CD4-positive, alpha-beta T cell treated with Interleukin-15 for 1 hour (primary cell): Measurements from ENCODE around the gene EHF.
A peak's percentile ranks its signal among the peaks of the same experiment; 100 is the strongest.

Source experiments
- DNase-seq: peaks from one replicate; pipeline ENCODE4 v3.0.0-alpha.2; 2020

EHF gene

GRCh38 chr11:34647532-34647931 is 26.6 kb downstream of the EHF start:
- no peak for DNase-seq

DNA sequence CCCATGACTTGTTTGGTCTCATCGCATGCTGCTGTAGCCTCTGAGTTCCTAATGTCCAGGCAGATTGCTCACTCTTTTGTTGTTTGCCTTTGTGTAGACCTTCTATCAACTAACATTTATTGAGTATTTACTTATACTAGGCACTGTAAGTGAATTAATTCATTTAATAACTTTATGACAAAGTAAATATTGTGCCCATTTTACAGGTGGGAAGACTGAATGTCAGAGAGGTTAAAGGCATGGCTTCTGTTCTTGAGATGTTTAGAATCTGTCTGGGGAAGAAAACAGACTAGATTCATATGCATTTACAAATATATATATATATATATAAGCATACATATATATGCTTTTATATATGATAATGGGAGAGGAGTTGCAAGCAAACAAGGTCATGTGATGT is 27.1 kb downstream of the EHF start:
- DNase-seq = no peak

DNA sequence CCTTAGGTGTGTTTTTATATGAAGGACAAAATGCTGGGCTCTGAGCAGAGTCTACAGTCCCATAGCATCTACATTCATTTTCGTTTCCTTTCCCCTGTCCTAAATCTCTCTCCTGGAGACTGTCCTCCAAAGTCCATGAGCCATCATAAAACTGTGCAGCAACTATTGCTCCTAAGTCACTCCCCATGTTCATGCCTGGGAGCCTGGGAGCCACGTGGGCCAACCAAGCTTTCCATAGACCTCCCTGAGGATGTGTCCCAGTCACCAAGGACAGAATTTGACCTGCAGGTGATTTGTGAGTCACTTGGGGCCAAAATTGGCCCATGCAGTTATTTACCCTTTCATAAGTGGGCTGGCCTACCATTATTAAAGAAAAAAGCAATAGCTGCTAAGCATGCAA is 28.7 kb downstream of the EHF start:
- DNase-seq = no peak

DNA sequence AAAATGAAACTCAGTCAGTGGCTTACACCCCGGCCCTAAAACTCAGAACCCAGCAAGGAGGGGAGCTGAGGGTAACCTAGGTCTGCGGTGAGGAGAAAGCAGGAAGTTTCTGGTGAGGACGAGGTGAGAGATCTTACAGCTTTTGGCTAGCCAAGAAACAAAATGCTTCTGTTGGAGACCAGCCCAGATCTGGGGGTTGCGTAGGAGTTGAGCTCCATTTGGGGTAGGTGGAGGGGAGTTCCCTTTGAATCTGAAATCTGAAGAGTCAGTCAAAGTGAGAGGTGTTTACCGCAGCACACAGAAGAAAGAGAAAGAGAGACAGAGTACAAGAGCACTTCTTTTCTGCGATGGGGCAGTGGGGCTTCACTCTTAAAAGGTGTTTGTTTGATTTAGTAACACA is 29.6 kb downstream of the EHF start:
- peak; percentile 66 for DNase-seq

DNA sequence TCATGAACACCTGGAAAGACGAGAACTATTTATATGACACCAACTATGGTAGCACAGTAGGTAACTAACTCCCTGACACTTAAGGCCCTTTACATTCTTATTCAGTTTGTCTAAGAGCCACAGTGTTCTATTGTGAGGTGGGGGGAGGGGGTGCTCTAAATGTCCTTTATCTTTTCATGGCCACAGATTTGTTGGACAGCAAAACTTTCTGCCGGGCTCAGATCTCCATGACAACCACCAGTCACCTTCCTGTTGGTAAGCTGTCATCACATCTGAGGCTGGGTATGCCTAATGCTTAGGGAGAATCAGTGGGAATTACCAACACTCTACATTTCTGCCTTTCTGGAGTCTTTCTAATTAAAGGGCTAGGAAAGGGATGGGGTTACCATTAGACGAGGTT is 30.7 kb downstream of the EHF start:
- DNase-seq = peak; percentile 30

DNA sequence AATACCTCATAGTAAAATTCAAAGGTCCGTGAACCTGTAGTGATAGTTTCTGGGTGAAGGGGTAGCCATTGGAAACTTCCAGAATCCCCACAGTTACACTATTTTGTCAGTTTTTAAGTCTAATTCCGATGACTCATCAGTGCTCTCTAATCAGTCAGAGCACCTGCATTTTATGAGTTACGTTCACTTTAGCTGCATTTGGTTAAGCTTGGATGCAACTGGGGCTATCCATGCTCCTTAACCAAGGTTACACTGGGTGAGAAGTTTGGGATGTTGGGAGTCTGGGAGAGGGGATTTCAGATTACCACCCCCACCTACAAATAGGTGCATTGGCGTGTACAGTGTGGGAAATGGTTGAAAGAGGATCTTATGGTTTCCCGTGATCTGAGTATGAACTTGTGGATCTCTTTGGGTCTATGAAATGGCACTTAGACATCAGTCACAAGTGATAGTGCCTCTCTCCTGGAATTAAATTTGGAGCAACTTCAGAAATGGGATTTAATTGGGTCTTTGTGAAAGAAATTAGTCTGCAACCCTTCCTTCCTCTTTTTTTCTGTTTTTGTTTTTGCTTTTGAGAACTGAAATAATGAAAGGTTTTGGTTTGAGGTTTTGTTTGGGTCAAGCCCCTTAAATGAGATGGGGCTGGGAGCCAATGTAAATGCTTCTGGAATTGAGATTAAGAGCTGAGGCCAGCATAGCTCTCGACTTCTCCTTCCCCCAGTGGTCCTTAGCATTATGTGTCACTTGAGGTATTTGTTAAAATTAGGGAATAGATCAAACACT is 31.5 kb downstream of the EHF start:
- no peak for DNase-seq

GRCh38 chr11:34653031-34653430 is 32.1 kb downstream of the EHF start:
- DNase-seq = no peak

DNA sequence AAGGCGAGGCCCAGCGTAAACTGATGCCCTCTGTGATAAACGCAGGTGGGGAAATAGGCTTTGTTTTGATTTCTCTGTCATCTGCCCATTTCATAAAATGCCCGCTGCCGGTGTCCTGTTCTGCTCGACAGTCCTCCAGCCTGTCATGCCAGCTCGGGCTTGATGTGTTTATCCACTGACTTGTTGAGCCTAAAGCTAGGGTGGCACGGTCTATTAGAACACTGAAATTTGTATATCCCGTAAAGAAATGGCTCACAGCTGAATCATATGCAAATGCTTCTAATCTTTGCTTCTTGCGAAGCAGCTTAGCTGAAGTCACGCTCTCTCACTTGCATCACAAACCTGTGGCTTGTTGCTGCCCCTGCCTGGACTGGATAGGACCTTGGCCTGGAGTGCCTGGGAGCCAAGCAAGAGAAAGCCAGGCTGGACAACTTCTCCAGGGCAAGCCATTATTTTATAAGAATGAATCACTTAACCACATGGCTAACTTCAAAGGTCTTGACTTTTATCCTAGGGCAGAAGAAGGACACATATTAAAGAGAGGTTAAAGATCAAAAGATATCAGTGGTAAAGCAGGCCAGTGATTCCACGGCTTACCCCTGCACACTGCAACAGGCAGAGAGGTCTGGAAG is 33.1 kb downstream of the EHF start:
- peak; percentile 41 for DNase-seq

- DNase-seq = peak; percentile 44
Measured at GRCh38 chr11:34654483-34655334, 33.8 kb downstream of the EHF start.

- no peak for DNase-seq
Measured at GRCh38 chr11:34655335-34656008, 34.6 kb downstream of the EHF start.

DNA sequence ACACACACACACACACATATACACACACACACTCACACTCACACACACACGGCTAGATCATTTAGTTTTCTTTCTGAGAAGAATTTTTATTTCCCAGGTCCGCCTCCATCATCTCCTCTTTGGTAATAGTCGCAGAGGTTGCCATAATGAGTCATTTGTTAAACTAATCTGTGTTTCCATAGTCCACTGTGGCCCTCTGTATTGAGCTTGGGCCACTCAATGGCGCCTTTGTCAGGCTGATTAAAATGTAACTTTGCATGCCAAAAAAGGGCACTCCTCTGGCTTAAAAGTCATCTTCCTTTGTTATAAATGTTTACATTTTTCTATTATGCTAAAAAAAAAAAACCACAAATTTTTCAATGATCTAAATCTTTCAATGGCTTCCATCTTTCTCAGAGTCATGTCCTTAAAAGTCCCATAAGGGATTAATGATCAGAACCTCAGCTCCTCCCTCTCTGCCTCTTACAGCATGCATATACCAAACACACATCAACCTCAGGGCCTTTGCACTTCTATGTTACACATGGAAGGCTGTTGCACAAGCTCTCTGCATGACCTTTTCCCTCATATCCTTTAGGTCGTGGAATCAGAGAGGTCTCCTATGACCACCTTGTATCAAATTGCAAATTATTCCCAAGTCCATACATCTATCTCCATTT is 35.3 kb downstream of the EHF start:
- no peak for DNase-seq

GRCh38 chr11:34658071-34659015 is 37.5 kb downstream of the EHF start:
- DNase-seq = no peak

- DNase-seq = no peak
Measured at GRCh38 chr11:34659096-34659733, 38.3 kb downstream of the EHF start.

- no peak for DNase-seq
Measured at GRCh38 chr11:34665077-34665835, 44.4 kb downstream of the EHF start.

GRCh38 chr11:34667810-34668582 is 47.1 kb downstream of the EHF start:
- DNase-seq = no peak

- no peak for DNase-seq
Measured at GRCh38 chr11:34668583-34669053, 47.7 kb downstream of the EHF start.

DNA sequence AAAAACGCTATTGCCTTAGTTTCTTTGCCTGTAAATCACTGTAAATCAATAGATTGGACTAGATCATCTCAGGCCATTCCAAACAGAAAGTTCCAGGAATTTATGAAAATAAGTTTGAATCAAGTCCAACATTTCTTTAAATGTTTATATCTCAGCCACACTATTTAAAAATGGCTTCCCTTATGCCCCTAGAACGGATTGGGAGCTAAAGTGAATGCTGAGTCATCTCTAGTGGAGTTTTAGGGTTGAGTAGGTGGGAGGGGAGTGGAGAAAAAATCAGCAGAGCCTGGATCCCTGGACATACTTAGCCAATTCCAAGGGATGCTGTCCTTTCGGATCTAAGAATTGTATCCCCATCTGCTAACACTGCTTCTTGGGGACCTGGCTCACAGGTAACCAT is 48.6 kb downstream of the EHF start:
- no peak for DNase-seq

GRCh38 chr11:34671117-34671516 is 50.2 kb downstream of the EHF start:
- DNase-seq = no peak

GRCh38 chr11:34671946-34672345 is 51.1 kb downstream of the EHF start:
- DNase-seq = no peak
